GM12875 (cell line): ENCODE results near the gene SAXO1.
"Not testable (repeated sequence)": the region's sequence is repeated elsewhere in the genome, so short reads cannot be mapped to it uniquely, and the experiment has no call there.

ENCODE experiments used
- H3K4me3 ChIP-seq: one replicate; pipeline ENCODE4 v1.5.1; 2011; ENCODE audit warnings: low read depth, low read length, control low read depth
- TF ChIP-seq, protein P1 (sequence below): IDR thresholded peaks from 2 replicates; pipeline ENCODE4 v1.5.1; 2011; ENCODE audit warnings: low read depth, mild to moderate bottlenecking, control low read depth, inconsistent platforms, low read length, moderate library complexity, borderline replicate concordance; ENCODE audit not compliant: insufficient read depth

Gene SAXO1

DNA sequence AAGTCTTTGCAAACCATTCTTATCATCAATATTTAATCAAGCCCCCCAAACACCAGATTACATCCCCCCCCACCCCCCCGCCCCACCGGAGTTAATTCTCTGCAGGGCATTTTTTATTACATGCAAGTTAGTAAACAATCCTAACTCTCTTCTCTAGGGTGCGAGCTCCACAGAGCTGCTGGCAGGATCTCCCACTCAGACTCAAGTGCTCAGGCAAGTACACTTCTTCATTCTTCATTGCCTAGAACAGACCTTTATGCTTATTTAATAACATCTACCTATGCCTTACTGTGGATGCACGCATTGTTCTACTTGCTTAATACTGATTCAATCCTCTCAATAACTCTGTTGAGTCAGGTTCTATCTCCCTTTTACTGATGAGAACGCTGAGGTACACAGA, 9.9 kb downstream of the SAXO1 start:
- TF ChIP-seq, protein P1, sequence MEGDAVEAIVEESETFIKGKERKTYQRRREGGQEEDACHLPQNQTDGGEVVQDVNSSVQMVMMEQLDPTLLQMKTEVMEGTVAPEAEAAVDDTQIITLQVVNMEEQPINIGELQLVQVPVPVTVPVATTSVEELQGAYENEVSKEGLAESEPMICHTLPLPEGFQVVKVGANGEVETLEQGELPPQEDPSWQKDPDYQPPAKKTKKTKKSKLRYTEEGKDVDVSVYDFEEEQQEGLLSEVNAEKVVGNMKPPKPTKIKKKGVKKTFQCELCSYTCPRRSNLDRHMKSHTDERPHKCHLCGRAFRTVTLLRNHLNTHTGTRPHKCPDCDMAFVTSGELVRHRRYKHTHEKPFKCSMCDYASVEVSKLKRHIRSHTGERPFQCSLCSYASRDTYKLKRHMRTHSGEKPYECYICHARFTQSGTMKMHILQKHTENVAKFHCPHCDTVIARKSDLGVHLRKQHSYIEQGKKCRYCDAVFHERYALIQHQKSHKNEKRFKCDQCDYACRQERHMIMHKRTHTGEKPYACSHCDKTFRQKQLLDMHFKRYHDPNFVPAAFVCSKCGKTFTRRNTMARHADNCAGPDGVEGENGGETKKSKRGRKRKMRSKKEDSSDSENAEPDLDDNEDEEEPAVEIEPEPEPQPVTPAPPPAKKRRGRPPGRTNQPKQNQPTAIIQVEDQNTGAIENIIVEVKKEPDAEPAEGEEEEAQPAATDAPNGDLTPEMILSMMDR, result no peak
- H3K4me3 ChIP-seq, result no peak overlapping the region

DNA sequence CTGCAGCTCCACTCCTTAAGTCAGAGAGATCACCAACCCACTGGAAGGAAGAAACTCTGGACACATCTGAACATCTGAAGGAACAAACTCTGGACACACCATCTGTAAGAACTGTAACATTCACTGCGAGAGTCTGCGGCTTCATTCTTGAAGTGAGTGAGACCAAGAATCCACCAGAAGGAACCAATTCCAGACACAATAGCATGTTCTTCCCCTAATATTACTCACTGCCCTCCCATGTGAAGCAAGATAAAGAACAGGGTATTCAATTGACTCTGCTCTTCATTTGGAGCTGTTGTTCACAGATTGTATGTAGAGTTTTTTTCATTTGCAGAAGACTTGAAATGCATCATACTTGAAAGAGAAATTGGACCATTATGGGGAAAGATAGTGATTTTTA, 10.8 kb downstream of the SAXO1 start:
- TF ChIP-seq, protein P1, result no peak
- H3K4me3 ChIP-seq, result no peak overlapping the region

GRCh38 chr9:19021649-19022048, 11.4 kb downstream of the SAXO1 start:
- H3K4me3 ChIP-seq, result not testable (repeated sequence)

DNA sequence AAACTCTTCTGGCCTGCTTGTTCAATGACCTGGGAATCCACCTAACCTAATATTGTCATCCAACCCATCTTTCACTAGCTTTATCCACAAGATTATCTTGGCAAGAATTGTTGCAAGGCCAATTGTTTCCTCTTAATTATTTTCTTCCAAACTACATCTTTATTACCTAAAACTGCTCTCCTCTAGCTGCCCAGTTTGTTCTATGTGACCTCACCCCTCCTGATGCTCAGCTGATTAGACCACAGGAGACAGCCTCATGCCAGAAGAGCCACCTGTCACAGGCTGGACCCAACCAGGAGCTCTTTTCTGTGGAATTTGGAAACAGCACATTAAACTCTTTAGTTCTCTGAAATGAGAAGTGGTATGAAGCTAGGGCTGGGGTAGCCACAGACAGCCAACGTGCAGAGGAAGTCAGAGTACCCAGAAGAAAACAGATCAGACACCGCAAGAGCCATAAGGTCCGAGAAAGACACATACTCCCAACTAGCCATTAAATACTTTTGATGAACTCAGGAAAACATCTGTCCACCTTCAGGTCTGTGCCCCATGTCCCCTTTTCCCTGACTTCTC, 12.0 kb downstream of the SAXO1 start:
- TF ChIP-seq, protein P1, result no peak
- no peak overlapping the region for H3K4me3 ChIP-seq

DNA sequence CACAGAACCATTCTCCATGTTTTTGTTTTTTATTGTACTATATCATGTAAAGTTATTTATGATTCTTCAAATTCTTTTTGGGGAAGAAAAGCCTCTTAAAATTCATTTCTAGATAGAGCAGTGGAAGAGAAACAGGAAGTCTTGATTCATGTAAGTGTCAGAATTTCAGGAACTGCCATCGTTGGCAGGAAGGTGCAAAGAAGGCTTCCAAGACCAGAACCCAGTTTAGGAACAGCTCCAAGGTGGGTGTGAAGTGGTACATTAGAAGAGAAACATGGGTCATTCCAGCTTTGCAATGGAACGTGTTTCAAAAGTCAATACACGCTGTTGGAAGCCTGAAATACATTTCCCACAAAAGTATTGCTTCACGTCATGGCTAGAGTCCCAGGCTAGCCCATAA, 14.8 kb downstream of the SAXO1 start:
- H3K4me3 ChIP-seq, result no peak overlapping the region
- TF ChIP-seq, protein P1, result no peak

- no peak overlapping the region for H3K4me3 ChIP-seq
- TF ChIP-seq, protein P1, result no peak
Observed at GRCh38 chr9:19009391-19009965, 23.5 kb downstream of the SAXO1 start.

GRCh38 chr9:19000133-19000532, 32.9 kb downstream of the SAXO1 start:
- TF ChIP-seq, protein P1, result no peak
- no peak overlapping the region for H3K4me3 ChIP-seq
